ENCODE results near the gene USE1. TPM values are rescaled to one million over a fixed set of nuclear protein-coding genes. Genes with fewer than 3 reads are reported as not detected.
A peak's percentile ranks its signal among the peaks of the same experiment; 100 is the strongest.

The USE1 gene
- total RNA-seq, 6 experiments from 2014 or later = 23.5 to 29.3 (median 25.7) TPM

DNA sequence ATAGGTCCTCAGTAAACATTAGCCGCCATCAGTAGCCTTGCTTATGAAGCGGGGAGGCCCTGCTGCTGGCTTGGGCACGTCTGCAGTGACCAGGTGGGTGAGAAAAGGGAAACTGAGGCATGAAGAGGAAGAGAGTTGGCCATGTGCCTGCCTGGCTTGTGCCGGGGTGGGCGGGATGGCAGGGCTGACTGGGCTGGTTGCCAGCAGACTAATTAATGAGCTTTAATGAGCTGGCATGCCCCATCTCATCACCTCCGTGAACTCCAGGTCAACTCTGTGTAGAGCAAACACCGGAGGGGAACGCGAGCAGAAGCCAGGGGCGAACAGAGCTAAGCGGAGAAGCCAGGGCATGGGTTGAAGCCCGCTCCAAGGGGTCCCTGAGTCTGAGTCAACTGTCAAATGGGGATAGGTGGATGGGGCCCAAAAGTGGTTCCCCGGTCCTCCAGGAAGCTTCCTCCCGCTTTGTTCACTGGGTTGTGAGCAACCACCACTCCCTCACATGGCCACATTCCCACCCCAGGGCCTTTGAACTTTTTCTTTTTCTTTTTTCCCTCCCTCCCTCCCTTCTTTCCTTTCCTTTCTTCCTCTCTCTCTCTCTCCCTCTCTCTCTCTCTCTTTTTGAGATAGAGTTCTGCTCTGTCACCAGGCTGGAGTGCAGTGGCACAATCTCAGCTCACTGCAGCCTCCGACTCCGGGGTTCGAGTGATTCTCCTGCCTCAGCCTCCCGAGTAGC is 21.8 kb downstream of the USE1 start:
- Mint-ChIP-seq H3K36me3 (ENCODE audit: low read depth) (peaks cover 12% of the 10 kb centered on the region), H3K4me3 (no peak overlapping the region), H3K27me3 (ENCODE audit: insufficient read depth) (peaks cover 2% of the 10 kb centered on the region), H3K9me3 (no peaks in the 10 kb centered on the region), H3K27ac (0 out of 2 replicates have a peak overlapping the region, but pooled peaks have one; percentile 60), H3K4me1 (ENCODE audit: low read depth) (peaks cover 13% of the 10 kb centered on the region; the same call in 1 of the 2 replicates)
- no peak for TF ChIP-seq CTCF (IDR thresholded peaks at IDR 0.05)
- no peak for DNase-seq

GRCh38 chr19:17237747-17238706 is 22.9 kb downstream of the USE1 start:
- peaks cover 6% of the 10 kb centered on the region for H3K36me3 Mint-ChIP-seq (ENCODE audit: low read depth)
- H3K27ac Mint-ChIP-seq = no peak overlapping the region
- no peak for DNase-seq
- TF ChIP-seq CTCF (IDR thresholded peaks at IDR 0.05) = no peak
- peaks cover 21% of the 10 kb centered on the region for H3K4me1 Mint-ChIP-seq (ENCODE audit: low read depth)
- no peaks in the 10 kb centered on the region for H3K9me3 Mint-ChIP-seq
- peaks cover 5% of the 10 kb centered on the region for H3K27me3 Mint-ChIP-seq (ENCODE audit: insufficient read depth)
- H3K4me3 Mint-ChIP-seq = no peak overlapping the region

- TF ChIP-seq CTCF (IDR thresholded peaks at IDR 0.05) = no peak
- no peak for DNase-seq
- Mint-ChIP-seq H3K9me3 (no peaks in the 10 kb centered on the region), H3K27ac (no peak overlapping the region), H3K27me3 (ENCODE audit: insufficient read depth) (peaks cover 5% of the 10 kb centered on the region), H3K4me1 (ENCODE audit: low read depth) (peaks cover 24% of the 10 kb centered on the region), H3K4me3 (no peak overlapping the region), H3K36me3 (ENCODE audit: low read depth) (peaks cover 15% of the 10 kb centered on the region)
These were observed 25.1 kb downstream of the USE1 start for GRCh38 chr19:17240062-17240752.

DNA sequence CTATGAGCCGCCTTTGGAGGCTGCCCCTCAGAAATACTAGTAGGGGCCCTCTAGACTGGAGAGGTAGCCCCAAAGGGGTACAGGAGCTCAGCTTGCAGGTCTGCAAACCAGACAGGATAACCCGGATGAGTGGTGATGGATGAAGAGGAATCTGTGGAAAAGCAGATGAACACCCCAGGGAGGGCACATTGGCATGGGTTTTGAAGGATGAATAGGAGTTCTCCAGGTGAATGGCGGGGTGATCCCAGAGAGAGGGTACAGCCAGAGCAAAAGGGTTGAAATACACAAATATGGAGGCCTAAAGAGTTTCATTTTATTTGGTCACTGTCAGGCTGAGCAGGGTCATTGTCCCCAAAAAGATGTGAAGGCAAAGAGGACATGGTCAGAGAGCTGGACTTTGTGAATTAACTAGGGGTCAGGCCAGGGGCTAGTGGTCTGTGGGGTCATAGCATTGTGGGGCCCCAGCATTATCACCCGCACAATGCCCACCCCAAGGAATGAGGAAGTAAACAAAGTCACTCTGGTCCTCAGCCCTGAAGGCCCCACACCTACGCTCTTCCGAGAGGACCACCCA is 25.8 kb downstream of the USE1 start:
- Mint-ChIP-seq H3K27me3 (ENCODE audit: insufficient read depth) (peaks cover 5% of the 10 kb centered on the region), H3K9me3 (no peaks in the 10 kb centered on the region), H3K4me3 (no peak overlapping the region), H3K36me3 (ENCODE audit: low read depth) (peaks cover 15% of the 10 kb centered on the region), H3K4me1 (ENCODE audit: low read depth) (peaks cover 24% of the 10 kb centered on the region), H3K27ac (peak overlapping the region; percentile 75; the same call in 1 of the 2 replicates)
- no peak for DNase-seq
- TF ChIP-seq CTCF (IDR thresholded peaks at IDR 0.05) = no peak

Data from HFFc6 (cell line).